Parathyroid adenoma (tissue), 2 donors: ENCODE measurements around the gene TMEM244.

ENCODE experiments used
- H2AFZ ChIP-seq: fragments of 300-600 bp; sonication (generic); one replicate; pipeline ENCODE4 v1.7.0; 2017; ENCODE audit warnings: antibody characterized with exemption, mild to moderate bottlenecking
- H3K27ac ChIP-seq: fragments of 300-600 bp; sonication (generic); one replicate; pipeline ENCODE4 v1.7.0; 2017
- H3K27me3 ChIP-seq: fragments of 300-600 bp; sonication (generic); one replicate; pipeline ENCODE4 v1.7.0; 2017; ENCODE audit warnings: low read length; ENCODE audit not compliant: control insufficient read depth, insufficient read depth
- H3K36me3 ChIP-seq: fragments of 300-600 bp; sonication (generic); one replicate; pipeline ENCODE4 v1.7.0; 2017; ENCODE audit warnings: low read length; ENCODE audit not compliant: control insufficient read depth, insufficient read depth
- H3K4me1 ChIP-seq: fragments of 300-600 bp; sonication (generic); one replicate; pipeline ENCODE4 v1.7.0; 2017; ENCODE audit warnings: control low read depth
- H3K4me2 ChIP-seq: fragments of 300-600 bp; sonication (generic); one replicate; pipeline ENCODE4 v1.7.0; 2017; ENCODE audit warnings: low read length
- H3K4me3 ChIP-seq: fragments of 300-600 bp; sonication (generic); one replicate; pipeline ENCODE4 v1.7.0; 2017; ENCODE audit warnings: low read depth, low read length
- H3K79me2 ChIP-seq: fragments of 300-600 bp; sonication (generic); one replicate; pipeline ENCODE4 v1.7.0; 2017; ENCODE audit warnings: control low read depth
- H3K9ac ChIP-seq: fragments of 300-600 bp; sonication (generic); one replicate; pipeline ENCODE4 v1.7.0; 2017; ENCODE audit warnings: mild to moderate bottlenecking
- H3K9me3 ChIP-seq: fragments of 300-600 bp; sonication (generic); one replicate; pipeline ENCODE4 v1.7.0; 2017; ENCODE audit warnings: low read length; ENCODE audit not compliant: control insufficient read depth
- CTCF ChIP-seq: fragments of 300-600 bp; sonication (generic); IDR thresholded peaks from one replicate; pipeline ENCODE4 v1.7.0; 2017; ENCODE audit warnings: antibody characterized with exemption, mild to moderate bottlenecking
- donor health status: primary hyperparathyroidism.

The TMEM244 gene

GRCh38 chr6:129865013-129865412, 3.9 kb upstream of the TMEM244 start:
- H3K4me3 ChIP-seq, result no peak overlapping the region
- no peaks in the 10 kb centered on the region for H3K27me3 ChIP-seq
- H3K79me2 ChIP-seq, result no peaks in the 10 kb centered on the region
- H3K36me3 ChIP-seq, result no peaks in the 10 kb centered on the region
- no peak overlapping the region for H2AFZ ChIP-seq
- no peak overlapping the region for H3K4me2 ChIP-seq
- H3K9me3 ChIP-seq, result no peaks in the 10 kb centered on the region
- TF ChIP-seq CTCF, result no peak
- H3K4me1 ChIP-seq, result no peaks in the 10 kb centered on the region
- H3K9ac ChIP-seq, result no peak overlapping the region
- H3K27ac ChIP-seq, result no peak overlapping the region

- Histone ChIP-seq H3K9me3 (no peaks in the 10 kb centered on the region), H3K27me3 (no peaks in the 10 kb centered on the region), H3K9ac (no peak overlapping the region), H3K4me1 (no peaks in the 10 kb centered on the region), H2AFZ (no peak overlapping the region), H3K79me2 (no peaks in the 10 kb centered on the region), H3K36me3 (no peaks in the 10 kb centered on the region), H3K4me3 (no peak overlapping the region), H3K27ac (no peak overlapping the region), H3K4me2 (no peak overlapping the region)
- no peak for TF ChIP-seq CTCF
These were observed 2.5 kb upstream of the TMEM244 start for GRCh38 chr6:129863664-129864063.

GRCh38 chr6:129859524-129859923, 1.6 kb downstream of the TMEM244 start:
- no peaks in the 10 kb centered on the region for H3K79me2 ChIP-seq
- H3K9ac ChIP-seq, result no peak overlapping the region
- H3K27me3 ChIP-seq, result no peaks in the 10 kb centered on the region
- no peak for TF ChIP-seq CTCF
- no peaks in the 10 kb centered on the region for H3K9me3 ChIP-seq
- H3K27ac ChIP-seq, result no peak overlapping the region
- H2AFZ ChIP-seq, result no peak overlapping the region
- H3K4me2 ChIP-seq, result no peak overlapping the region
- no peak overlapping the region for H3K4me3 ChIP-seq
- H3K36me3 ChIP-seq, result no peaks in the 10 kb centered on the region
- H3K4me1 ChIP-seq, result no peaks in the 10 kb centered on the region

- H3K9ac ChIP-seq, result no peak overlapping the region
- H3K36me3 ChIP-seq, result no peaks in the 10 kb centered on the region
- H3K79me2 ChIP-seq, result no peaks in the 10 kb centered on the region
- no peaks in the 10 kb centered on the region for H3K27me3 ChIP-seq
- H3K4me1 ChIP-seq, result no peaks in the 10 kb centered on the region
- H3K27ac ChIP-seq, result no peak overlapping the region
- no peaks in the 10 kb centered on the region for H3K9me3 ChIP-seq
- no peak overlapping the region for H3K4me2 ChIP-seq
- TF ChIP-seq CTCF, result no peak
- no peak overlapping the region for H2AFZ ChIP-seq
- no peak overlapping the region for H3K4me3 ChIP-seq
These were observed 3.3 kb downstream of the TMEM244 start for GRCh38 chr6:129857838-129858237.

- Histone ChIP-seq H3K79me2 (no peaks in the 10 kb centered on the region), H3K36me3 (no peaks in the 10 kb centered on the region), H3K4me3 (no peak overlapping the region), H3K27me3 (no peaks in the 10 kb centered on the region), H3K27ac (no peak overlapping the region), H3K9me3 (no peaks in the 10 kb centered on the region), H3K4me1 (no peaks in the 10 kb centered on the region), H3K9ac (no peak overlapping the region), H2AFZ (no peak overlapping the region), H3K4me2 (no peak overlapping the region)
- no peak for TF ChIP-seq CTCF
These were observed 7.0 kb downstream of the TMEM244 start for GRCh38 chr6:129853996-129854711.
